HG03066 (cell line): ENCODE results near the gene LMO1.

Experiments used
- ATAC-seq: cut with Tn5 transposase; IDR thresholded peaks from one replicate; pipeline ENCODE4 v1.9.1; 2021; ENCODE audit warnings: low read depth; ENCODE audit not compliant: unreplicated experiment

The LMO1 gene

DNA sequence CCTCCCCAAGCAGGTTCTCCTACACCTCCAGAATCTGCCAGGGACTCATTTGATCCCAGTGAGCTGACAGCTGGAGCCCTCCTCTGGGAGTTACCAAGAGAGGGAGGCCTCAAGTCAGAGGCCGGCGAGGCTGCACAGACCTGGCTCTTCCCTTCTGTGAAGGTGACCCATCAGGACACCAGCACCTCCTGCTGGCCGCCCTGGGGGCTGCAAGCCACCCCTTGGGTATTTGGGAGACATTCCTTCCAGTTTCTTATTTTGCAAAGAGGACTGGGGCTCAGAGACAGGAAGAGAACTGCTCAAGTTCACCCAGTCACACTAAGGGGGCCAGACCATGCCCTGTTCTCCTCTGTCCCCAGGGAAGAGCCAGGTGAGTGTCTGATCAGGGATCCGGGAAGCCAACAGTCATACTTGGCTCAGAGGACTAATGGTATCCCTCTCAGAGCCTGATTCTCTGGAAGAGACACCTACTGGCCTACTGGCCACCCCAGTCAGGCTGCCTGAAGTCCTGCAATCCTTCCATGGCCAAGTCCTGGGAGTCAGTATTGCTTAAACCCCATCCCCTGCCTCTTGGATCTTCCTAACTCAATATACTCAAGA lies 54.4 kb downstream of the LMO1 start:
- no peak for ATAC-seq

- ATAC-seq, result no peak
Observed at GRCh38 chr11:8207080-8208000, 56.3 kb downstream of the LMO1 start.

DNA sequence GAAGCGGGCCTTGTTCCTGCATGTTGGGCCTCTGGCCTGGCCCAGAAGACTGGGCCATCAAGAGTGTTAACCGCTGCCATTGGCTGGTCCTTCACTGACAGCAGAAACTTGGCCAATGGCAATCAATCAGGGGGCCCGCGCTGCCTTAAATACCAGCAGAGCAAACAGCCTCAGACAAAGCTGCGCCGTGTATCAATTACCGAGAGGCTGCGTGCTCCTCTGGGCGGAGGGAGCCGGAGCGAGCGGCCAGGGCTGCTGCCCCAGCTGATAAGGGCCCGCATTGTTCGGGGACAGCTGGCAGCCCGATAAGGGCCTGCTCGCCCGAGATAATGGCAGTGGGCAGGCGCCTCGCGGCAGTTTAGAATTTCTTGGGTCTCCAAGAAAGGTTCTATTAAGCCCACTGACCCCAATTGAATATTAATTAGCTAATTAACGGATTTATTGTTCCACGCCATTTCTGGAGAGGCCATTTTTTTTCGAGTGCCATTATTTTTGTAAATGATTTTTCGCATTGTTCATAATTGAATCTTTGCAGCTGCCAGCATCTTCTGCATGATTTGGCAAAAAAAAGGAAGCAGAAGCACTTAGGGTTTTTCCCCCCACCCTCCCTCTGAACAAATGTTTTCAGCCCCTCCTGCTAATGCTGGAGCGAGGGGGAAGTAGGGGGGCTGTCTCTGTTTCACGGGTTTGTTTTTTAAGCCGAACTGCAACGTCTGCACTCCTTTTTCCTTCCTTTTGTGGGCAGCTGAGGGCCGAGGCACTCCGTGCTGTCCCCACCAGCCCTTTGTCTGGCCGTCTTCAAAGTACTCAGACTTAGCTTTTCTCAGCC lies 57.2 kb downstream of the LMO1 start:
- no peak for ATAC-seq

GRCh38 chr11:8205566-8205965 lies 58.1 kb downstream of the LMO1 start:
- no peak for ATAC-seq

- no peak for ATAC-seq
Observed at GRCh38 chr11:8204596-8204995, 59.1 kb downstream of the LMO1 start.

- no peak for ATAC-seq
Observed at GRCh38 chr11:8204025-8204424, 59.7 kb downstream of the LMO1 start.

DNA sequence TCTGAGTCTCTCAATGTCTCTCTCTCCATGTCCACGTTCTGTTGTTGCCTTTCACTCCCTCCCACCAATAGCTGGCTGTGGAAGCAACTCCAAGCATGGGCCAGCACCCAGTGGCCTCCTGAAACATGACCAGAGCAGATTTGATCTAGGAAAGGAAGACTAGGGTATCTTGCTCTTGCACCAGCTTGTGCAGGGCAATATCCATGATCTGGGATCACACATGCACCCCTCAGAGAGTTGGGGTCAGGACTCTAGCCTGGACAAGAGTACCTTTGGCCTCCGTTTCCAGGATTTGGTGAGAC lies 60.3 kb downstream of the LMO1 start:
- ATAC-seq, result no peak

DNA sequence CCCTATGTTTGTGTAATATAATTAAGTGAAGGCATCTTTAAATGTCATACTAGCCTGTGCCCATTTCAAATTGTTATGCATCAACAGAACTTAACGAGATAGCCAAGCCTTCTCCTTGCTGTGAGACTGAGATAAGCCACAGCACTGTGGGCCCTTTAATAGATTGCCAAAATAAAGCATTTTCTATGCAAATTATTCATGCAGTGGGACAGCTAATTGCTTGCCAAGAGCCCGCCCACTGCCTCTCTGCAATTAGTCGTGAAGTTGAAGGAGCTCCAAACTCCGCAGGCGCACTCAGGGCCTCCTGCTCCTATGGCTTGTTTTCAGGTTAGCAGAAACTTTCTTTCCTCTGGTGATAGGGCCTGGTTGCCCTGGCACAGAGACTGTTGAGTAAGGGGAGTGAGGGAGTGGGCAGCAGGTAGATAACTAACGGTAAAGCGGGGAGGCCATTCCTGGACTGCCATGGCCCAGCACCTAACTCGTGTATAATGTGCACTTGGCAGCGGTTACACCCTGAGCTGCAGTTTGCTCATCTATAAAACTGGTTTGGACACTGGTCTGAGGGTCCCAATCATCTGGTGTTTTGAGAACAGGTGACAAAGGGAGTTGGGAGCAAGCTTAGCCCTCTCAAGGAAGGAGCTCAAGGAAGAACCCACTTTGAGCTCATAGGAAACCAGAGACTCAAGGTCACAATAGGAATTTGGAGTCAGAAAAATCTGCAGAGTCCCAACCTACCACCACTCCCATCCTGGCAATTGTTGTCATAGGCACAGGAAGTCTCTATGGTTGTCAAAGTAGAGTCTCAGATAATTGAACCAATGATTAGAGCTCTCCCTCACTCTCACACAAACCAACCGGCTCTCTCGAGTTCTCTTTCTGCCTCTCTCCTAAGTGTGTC lies 60.9 kb downstream of the LMO1 start:
- no peak for ATAC-seq

DNA sequence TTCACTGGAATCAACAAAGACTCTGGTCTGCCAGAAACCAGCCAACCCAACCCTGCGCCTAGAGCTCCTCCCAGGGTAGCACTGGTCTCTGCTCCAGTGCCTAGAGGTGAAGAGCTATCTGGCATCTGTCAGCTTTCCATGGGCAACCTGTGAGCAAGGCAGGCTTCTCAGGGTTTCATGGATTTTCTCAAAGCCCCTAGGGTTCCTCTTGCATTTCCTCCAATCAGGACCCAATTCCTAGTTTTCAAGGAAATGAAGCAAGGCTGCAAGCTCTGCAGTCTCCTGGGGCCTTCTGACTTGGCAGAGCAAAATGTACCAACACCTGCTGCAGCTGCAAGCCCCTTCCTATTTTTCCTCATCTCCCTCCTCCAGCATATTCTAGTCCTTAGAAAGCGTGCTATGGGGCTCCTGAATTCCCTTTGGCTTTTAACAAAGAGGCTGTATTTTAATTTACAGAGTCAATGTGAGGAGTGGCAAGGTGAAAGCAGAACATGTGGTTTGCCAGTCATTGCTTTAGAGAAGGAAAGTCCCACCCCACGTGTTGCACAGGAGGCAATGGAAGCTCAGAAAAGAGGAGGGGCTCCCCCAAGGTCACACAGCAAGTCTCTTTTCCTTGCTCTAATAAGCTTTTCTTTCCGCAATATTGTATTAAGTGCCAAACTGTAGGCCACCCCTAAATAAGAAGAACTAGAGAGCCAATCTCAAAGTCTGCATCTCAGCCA lies 61.9 kb downstream of the LMO1 start:
- ATAC-seq, result no peak

GRCh38 chr11:8199676-8200075 lies 64.0 kb downstream of the LMO1 start:
- ATAC-seq, result no peak

GRCh38 chr11:8196749-8197148 lies 66.9 kb downstream of the LMO1 start:
- ATAC-seq, result no peak

- ATAC-seq, result no peak
Observed at GRCh38 chr11:8194956-8195355, 68.7 kb downstream of the LMO1 start.

DNA sequence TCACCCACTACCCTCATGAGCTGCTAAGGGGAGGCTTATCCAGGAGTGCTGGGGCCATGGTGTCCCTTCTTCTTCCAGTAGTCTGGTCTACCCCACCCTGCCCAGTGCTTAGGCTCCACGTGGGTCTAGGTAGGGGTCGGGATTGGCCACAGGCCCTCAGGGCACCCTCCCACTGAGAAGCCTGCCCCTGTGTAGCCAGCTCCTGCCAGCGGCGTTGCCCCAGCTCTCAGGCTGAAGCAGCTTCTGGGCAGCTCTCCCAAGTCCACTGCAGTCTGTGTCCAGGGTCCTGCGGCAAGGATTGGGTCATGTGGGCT lies 70.8 kb downstream of the LMO1 start:
- ATAC-seq, result no peak

DNA sequence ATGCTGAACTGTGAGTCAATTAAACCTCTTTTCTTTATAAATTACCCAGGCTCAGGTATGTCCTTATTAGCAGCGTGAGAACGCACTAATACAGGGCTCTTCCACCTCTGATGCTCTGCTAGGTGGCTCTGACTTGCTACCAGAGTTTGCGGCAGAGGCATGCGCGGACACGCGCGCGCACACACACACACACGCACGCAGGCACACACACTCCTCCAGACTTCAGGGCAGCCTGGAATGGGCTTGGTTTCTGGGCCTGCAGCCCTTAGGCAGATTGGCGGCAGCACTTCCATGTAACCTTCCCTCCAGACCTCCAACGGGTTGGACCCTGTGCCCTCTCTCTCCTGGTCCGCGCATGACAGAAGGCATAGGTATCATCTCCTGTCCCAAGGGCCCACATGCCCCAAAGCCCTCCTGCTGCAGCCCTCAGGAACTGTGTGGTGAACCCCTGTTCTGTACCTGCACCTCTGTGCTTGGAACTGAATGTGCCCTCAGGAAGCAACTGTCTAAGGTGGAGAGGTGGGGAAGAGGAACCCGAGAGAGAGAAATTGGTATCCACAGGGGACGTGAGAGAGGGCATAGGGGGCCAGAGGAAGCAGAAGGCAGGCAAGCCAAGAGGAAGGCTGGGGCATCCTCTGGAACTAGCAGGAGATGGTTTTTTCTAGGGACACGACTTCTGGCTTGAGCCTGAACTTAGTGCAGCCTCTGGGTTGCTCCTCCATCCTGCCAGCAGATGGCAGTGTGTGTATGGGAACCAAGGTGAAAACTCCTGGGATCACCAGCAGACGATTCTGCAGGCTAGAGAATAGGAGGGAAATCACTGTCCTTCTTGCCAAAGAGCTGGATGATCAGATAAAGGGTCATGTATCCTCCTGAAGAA lies 71.4 kb downstream of the LMO1 start:
- ATAC-seq, result no peak

GRCh38 chr11:8190431-8190830 lies 73.2 kb downstream of the LMO1 start:
- ATAC-seq, result no peak

- ATAC-seq, result no peak
Observed at GRCh38 chr11:8186429-8186828, 77.2 kb downstream of the LMO1 start.

DNA sequence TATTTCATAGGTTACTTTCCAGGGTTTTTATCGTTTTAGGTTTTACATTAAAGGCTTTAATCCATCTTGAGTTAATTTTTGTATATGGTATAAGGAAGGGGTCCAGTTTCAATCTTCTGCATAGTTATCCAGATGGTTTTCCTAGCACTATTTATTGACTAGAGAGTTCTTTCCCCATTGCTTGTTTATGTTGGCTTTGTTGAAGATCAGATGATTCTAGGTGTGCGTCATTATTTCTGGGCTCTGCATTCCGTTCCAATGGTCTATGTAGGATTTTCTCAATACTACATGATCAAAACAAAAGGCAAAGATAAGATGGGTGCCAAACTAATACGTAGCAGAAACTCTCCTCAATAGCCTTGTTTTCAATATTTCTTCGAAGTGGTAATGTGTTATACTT lies 80.6 kb downstream of the LMO1 start:
- no peak for ATAC-seq

- ATAC-seq, result no peak
Observed at GRCh38 chr11:8180469-8180868, 83.2 kb downstream of the LMO1 start.

DNA sequence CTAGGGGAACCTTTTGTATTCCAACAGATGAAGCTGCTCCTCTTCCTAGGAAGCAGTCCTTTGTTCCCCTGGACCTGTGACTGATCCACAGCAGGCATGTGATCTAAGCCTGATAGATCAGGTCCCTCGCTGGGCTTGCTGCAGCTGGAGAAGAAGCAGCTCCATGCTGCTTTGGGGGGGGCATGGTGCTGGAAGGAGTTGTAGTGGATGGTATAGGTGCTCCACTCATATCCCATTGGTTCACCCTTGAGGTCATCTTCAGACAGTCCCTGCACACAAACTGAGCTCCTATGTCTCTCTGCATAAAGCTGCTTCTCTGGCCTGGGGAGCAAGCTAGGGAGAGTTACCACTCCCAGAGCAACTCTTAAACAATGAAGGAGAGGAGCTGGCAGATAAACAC lies 85.4 kb downstream of the LMO1 start:
- no peak for ATAC-seq
